Dedifferentiated amniotic fluid mesenchymal stem cell (primary cell): ENCODE data around the gene HDAC8.
A peak's percentile ranks its signal among the peaks of the same experiment; 100 is the strongest.

Source experiments
- DNase-seq: peaks from one replicate; pipeline ENCODE4 v3.0.0-alpha.2; 2016; ENCODE audit errors: extremely low spot score

HDAC8 gene

GRCh38 chrX:72317139-72317538 is 255.5 kb downstream of the HDAC8 start:
- no peak for DNase-seq

DNA sequence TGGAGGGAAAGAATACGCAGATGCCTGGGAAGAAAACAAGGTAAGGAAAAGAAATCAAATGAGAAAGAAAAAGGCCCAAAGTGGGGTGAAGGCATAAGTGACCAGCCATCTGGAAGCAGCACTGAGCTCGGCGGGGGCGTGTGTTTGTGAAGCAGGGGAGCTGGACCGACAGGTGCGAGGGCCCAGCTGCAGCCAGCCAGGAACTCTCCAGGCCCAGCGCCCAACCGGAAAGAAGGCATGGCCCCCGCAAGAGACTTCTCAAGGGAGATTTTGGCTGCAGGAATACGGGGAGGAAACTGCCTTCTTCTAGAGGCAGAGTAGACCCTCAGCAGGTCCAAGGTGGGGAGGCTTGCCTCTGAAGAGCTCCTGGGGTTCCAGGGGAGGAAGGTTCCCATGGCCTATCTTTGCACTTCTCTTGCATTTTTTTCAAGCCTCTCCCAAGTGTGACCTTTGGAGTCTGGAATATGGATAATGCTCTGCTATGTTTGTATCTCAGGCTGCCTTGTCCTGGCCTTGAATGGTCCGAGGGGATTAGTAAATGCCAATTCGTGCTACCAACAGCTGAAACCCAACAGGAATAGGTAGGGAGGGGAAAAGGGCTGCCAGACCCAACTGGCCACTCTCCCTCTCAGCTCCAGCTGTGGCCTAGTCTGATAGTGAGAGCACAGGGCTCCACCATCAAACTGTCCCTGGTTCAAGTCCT is 256.1 kb downstream of the HDAC8 start:
- DNase-seq: no peak

- no peak for DNase-seq
Observed at GRCh38 chrX:72314881-72315280, 257.8 kb downstream of the HDAC8 start.

DNA sequence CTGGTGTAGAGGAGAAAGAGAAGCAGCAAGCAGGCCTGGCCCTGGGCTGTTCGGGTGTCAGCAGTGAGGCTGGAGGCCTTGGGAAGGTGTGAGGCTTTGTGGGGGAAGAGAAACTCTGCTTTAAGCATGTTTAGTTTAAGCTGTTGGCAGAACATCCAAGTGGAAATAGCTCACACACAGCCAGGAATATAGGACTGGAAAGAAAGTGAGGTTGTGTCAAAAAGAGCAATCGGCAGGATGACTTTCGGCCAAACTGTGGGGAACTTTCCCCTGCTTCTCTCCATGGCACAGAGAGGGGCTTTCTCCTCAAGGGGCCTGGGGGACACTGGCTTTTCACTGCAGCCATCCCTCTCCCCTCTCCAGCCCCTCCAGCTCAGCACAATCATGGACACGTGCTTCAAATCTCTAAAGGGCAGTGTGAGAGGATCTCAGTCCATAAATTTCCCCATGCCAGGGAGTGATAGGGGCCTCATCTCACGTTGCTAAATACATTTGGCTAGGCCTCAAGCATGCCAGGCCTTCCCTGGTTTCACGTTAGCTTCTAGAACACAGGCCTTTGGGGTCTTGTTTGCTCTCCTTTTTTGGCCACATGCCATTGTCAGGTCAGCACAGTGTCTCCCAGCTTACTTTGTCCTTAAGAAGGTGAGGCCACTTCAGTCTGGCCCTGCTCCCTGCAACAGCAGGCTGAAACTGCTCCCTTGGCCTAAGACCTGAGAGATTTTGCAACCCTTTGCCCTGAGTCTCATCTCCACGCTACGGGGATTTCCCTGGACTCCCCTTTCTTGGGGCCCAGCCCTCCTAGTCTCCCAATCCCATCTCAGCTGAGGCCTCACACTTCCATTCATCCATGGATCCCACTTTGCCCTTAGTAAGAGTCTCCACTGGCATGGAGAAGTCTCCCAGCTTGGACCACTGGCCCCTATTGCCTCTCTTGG is 258.7 kb downstream of the HDAC8 start:
- no peak for DNase-seq

- no peak for DNase-seq
Observed at GRCh38 chrX:72312311-72312940, 260.2 kb downstream of the HDAC8 start.

- no peak for DNase-seq
Observed at GRCh38 chrX:72309297-72310071, 263.2 kb downstream of the HDAC8 start.

DNA sequence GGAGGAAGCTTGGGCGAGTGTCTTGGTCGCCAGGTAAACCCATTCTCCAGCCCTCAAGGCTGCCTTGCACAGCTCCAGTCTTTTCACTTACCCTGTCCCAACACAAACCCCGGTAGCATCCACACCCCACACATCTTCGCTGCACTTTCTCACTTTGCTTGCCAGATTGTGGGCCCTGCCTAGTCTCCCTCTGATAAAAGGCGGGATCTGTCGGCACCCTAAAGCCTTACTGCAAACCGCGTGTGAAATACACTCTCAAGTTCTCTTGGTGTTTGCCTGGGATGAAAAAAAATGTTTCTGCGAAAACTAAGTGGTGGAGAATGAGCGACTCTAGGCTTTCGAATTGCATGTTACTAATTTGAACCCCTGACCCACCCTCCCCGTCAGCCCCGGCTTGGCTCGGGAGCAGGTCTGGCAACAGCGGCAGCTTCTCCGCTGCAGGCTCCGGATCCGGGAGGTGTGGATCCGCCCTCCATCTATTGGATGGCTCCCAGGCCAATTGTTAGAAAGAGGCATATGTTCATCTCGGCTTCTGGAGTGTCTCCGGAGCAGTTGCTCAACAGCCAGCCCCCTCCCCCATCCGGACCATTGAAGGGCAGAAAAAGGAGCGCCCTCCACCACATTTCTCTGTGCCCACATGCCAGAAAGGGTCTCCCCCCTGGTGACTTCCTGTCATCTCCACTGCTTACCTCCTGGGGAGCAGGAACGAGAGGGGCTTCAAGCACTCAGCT is 263.9 kb downstream of the HDAC8 start:
- DNase-seq: no peak

DNA sequence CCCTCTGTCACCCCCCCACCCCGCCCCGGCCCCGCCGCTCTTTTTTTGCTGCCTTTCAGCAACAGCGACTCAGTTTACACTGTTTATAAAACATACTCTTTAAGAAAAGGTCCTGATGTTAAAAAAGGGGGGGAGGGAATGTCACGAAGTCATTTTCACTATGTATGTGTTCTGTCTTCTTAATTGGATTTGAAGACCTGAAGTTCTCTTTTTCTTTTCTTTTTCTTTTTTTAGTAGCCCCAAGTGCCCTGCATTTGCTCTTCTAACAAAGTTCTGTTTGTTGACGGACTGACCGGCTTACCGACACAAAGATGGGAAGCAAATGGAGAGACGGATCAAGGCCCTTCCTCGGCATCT is 264.5 kb downstream of the HDAC8 start:
- DNase-seq: no peak

DNA sequence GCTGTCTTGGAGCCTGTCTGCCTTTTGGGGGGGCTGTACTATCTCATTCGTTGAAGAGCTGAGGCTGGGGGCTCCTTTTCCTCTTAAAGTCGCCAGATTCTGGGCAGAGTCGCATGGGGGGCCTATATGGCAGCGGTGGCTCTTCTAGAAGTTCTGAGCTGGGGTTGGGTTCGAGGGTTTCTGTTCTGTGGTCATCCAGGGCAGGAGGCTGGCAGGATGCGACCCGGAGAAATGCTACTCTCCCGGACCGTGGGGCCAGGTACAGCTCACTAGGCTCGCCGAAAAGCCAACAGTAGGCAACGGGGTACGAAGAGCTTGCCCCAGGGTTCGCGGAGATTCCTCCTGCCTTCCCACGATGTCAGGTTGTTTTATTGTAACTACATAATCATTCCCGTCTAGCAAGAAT is 265.0 kb downstream of the HDAC8 start:
- DNase-seq: no peak

DNA sequence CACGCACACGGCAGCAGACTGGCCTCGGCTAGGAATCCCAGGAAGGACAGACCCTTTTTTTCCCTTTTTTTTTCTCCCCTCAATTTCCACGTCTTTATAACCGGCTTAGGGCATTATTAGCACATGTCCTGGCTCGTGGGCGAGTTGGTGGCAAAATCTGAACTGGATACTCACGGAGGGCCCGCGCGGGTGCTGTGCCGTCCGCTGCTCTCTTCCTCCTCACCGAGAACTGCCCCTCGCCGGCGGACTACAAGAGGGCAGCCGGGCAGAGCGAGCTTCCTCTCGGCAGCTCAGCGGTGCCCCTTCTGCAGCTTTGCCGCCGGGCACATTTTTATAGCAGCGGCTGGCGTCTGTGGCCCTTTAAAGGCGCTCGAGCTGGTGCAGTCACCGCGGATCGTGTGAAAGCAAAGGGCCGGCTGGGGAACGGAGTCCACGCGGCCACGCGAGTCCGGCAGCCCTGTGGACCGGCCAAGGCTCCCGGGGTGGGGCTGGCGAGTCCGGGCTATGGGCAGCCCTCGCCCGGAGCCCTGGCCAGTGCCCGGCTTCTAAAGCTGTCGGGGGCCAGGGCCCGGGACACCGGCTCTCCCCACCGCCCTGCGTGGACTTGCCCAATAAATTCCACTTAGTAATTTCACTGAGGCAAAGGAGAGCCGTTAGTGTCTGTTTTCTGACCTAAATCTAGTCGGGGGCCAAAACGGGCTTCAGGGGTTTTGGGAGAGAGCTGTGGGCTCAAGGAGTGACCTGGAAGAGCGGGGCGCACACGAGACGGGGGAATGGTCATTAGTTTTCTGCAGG is 265.6 kb downstream of the HDAC8 start:
- DNase-seq: peak; percentile 54

- DNase-seq: no peak
Observed at GRCh38 chrX:72306085-72306801, 266.4 kb downstream of the HDAC8 start.

GRCh38 chrX:72305286-72306084 is 267.2 kb downstream of the HDAC8 start, which contains the start of gene CITED1:
Gene CITED1 (minus strand): TSS chrX:72305914. CDS start chrX:72302869, 3,045 bp downstream.
- DNase-seq: no peak

- no peak for DNase-seq
Observed at GRCh38 chrX:72304877-72305276, 267.8 kb downstream of the HDAC8 start.

GRCh38 chrX:72301781-72302180 is 270.9 kb downstream of the HDAC8 start:
- no peak for DNase-seq

- DNase-seq: no peak
Observed at GRCh38 chrX:72299891-72300630, 272.6 kb downstream of the HDAC8 start.

DNA sequence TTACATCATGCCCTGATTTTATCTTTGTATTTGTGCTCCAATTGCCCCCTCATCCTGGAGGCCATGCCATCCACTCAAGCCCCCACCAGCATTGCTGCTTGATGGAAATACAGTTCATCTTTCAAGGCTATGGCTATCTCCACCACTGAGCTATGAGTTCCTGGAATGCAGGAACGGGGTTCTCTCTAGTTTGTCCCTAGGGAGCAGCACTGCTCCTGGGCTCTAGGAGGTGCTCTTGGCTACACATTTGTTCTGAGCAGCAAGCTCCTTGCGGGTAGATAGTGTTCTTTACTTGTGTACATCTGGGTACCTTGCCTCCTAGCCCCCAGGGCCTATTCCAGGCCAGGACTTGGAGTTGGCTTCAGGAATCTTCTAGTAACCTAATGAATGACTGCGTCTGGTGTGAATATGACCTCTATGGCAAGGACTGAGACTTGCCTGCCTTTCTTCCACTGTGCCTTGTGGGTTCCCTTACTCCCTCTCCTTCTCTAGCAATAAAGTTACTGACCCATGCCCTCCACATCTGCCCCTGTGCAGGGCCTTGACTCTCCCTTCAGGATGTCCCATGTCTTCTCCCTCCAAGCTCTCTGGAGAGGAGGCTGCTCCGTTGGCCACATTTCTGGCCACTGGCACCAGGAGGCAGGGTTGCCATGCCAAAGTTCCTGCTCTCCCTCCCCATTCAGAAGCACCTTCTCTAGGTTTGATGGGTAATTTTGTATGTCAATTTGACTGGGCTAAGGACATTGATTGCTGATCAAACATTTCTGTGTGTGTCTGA is 274.5 kb downstream of the HDAC8 start:
- DNase-seq: no peak

DNA sequence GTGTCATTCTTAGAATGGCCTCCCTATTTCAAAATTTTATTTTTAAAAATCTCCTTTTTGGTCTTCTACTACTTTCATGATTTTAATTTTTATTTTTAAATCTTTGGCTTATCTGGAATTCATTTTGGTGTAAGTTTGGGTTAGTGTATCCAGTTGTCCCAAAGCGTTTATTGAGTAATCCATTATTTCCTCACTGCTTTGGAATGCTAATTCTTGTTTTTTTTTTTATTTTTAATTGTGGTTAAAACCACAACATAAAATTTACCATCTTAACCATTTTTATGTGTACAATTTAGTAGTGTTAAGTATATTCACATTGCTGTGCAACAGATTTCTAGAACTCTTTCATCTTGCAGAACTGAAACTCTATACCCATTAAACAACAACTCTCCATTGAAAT is 275.7 kb downstream of the HDAC8 start:
- no peak for DNase-seq
